Activated CD4-positive, alpha-beta T cell treated with anti-CD3 and anti-CD28 coated beads for 36 hours (primary cell): Measurements from ENCODE around the gene GPSM1. TPM values are rescaled to one million over a fixed set of nuclear protein-coding genes. Genes with fewer than 3 reads are reported as not detected.

ENCODE experiments used
- ATAC-seq: fragments of 200-7000 bp; cut with Tn5 transposase; one replicate; pipeline ENCODE4 v1.10.0; 2021; ENCODE audit warnings: mild to moderate bottlenecking, moderate library complexity
- CTCF ChIA-PET: fragments of 350-600 bp; sonication (Branson Sonifier 250); formaldehyde crosslinking; loops from one replicate; lab custom pipeline; 2021; ENCODE audit warnings: antibody characterized with exemption; lab: Charles Lee
- POLR2A ChIA-PET: fragments of 350-600 bp; sonication (Branson Sonifier 250); formaldehyde crosslinking; loops from one replicate; lab custom pipeline; 2021; ENCODE audit warnings: antibody characterized with exemption, inconsistent platforms; lab: Charles Lee
- DNase-seq: peaks from one replicate; pipeline ENCODE4 v3.0.0-alpha.2; 2020
- H3K27ac Mint-ChIP-seq: one replicate; pipeline ENCODE4 v1.8.0; 2021; ENCODE audit warnings: mixed read lengths
- H3K27me3 Mint-ChIP-seq: one replicate; pipeline ENCODE4 v1.8.0; 2021; ENCODE audit warnings: mixed read lengths
- H3K36me3 Mint-ChIP-seq: one replicate; pipeline ENCODE4 v1.8.0; 2021; ENCODE audit warnings: low read depth, mixed read lengths
- H3K4me1 Mint-ChIP-seq: one replicate; pipeline ENCODE4 v1.8.0; 2021; ENCODE audit warnings: mixed read lengths
- H3K4me3 Mint-ChIP-seq: one replicate; pipeline ENCODE4 v1.8.0; 2021; ENCODE audit warnings: mild to moderate bottlenecking, moderate library complexity, mixed read lengths
- H3K9me3 Mint-ChIP-seq: one replicate; pipeline ENCODE4 v1.8.0; 2021; ENCODE audit warnings: low read depth, mixed read lengths
- intact Hi-C, 2 experiments: fragments of 100-400 bp; cut with DNase I in 1 of 2; cut with micrococcal nuclease in 1 of 2; formaldehyde crosslinking; loops; one replicate each; pipeline versions ENCODE4 v1.14.2 to v1.15.1; 2022 to 2024; cut with DNase I, micrococcal nuclease
- total RNA-seq, 2 experiments: library from RNA; stranded (reverse); gene quantifications; one replicate each; pipeline ENCODE4 v1.2.3, GENCODE V29; 2021

Gene GPSM1
- total RNA-seq, 2 experiments from 2014 or later = 9.6 to 10.8 TPM

- Mint-ChIP-seq H3K4me1 (peaks cover 10% of the 10 kb centered on the region), H3K27me3 (no peaks in the 10 kb centered on the region), H3K4me3 (peak overlapping the region; percentile 79), H3K36me3 (no peaks in the 10 kb centered on the region), H3K27ac (peak overlapping the region; percentile 58), H3K9me3 (no peaks in the 10 kb centered on the region)
- CTCF ChIA-PET = interaction anchor here (0.5 to 2.1 kb wide), 9 partner anchors 10 to 95 kb away, joined by 3 to 11 read pairs (median 4); no protein-coding TSS in a partner anchor
- ATAC-seq = no peak
- intact Hi-C loops = loop anchor here in 1 of 2 experiments (5.0 kb wide), 2 partner anchors 35 to 255 kb away; partner anchors contain the start of gene GPSM1
- POLR2A ChIA-PET = interaction anchor here (0.6 to 1.6 kb wide), 6 partner anchors 13 to 177 kb away, joined by 3 to 7 read pairs (median 4); no protein-coding TSS in a partner anchor
- DNase-seq = no peak
Observed at GRCh38 chr9:136362450-136362784, 35.1 kb downstream of the GPSM1 start.

DNA sequence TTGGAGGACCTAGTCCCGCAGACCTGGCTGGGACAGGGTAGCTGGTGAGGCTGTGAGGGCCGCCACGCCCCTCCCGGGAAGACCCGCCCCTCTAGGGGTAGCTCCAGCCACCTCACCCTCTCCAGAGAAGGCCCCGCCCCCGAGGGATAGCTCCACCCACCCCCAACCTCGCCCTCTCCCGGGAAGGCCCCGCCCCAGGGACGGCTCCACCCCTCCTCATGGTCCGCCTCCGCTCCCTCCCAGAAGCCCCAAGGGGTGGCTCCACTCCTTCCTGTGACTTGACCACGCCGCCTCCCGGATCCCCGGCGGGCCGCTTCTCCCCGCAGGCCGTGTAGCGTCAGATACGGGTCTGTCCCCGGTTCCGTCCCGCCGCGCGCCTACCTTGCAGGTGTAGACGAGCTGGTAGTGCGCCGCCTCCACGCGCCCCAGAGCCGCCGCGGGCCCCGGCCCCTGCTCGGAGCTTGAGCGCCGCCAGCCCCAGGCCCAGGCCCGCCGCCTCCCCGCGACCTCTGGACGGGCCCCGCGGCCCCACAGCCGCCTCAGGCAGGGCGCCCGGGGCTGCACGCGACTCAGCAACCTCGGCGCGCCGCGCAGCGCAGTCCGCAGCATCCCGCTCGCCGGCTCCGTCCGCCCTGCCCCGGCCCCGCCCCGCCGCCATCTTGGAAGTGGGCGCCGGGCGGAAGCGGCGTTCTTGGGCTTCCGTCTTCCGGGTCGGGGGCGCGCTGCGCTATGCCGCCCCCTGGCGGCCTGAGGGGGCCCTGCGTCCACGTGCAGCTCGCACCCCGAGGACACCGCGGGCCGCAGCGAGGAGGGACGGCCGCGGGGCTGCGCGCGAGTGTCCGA is 36.0 kb downstream of the GPSM1 start, which contains the start of gene DNLZ:
DNLZ (minus strand) TSS at position 639 of the 843 bp plus-strand sequence; CDS start at position 609, 30 bp downstream.
- ChIA-PET CTCF (interaction anchor here (0.5 to 2.1 kb wide), 10 partner anchors 9 to 523 kb away, joined by 3 to 11 read pairs (median 4); partner anchors contain the start of gene TRAF2), POLR2A (interaction anchor here (0.6 to 1.6 kb wide), 7 partner anchors 12 to 176 kb away, joined by 3 to 7 read pairs (median 4); no protein-coding TSS in a partner anchor)
- intact Hi-C loops = loop anchor here (1.0 to 5.0 kb wide), 24 partner anchors 21 to 1096 kb away; partner anchors contain the start of genes GPSM1 (in 2 of the 2), AGPAT2 (in 1 of the 2), CAMSAP1 (in 1 of the 2) and ENTR1 (in 1 of the 2)
- no peaks in the 10 kb centered on the region for H3K9me3 Mint-ChIP-seq
- H3K27ac Mint-ChIP-seq = peak within 1 kb of the TSS; percentile 80
- ATAC-seq (peak; percentile 95), DNase-seq (peak; percentile 99)
- H3K4me1 Mint-ChIP-seq = peaks cover 10% of the 10 kb centered on the region
- no peaks in the 10 kb centered on the region for H3K27me3 Mint-ChIP-seq
- H3K4me3 Mint-ChIP-seq = peak within 1 kb of the TSS; percentile 79
- no peaks in the 10 kb centered on the region for H3K36me3 Mint-ChIP-seq

DNA sequence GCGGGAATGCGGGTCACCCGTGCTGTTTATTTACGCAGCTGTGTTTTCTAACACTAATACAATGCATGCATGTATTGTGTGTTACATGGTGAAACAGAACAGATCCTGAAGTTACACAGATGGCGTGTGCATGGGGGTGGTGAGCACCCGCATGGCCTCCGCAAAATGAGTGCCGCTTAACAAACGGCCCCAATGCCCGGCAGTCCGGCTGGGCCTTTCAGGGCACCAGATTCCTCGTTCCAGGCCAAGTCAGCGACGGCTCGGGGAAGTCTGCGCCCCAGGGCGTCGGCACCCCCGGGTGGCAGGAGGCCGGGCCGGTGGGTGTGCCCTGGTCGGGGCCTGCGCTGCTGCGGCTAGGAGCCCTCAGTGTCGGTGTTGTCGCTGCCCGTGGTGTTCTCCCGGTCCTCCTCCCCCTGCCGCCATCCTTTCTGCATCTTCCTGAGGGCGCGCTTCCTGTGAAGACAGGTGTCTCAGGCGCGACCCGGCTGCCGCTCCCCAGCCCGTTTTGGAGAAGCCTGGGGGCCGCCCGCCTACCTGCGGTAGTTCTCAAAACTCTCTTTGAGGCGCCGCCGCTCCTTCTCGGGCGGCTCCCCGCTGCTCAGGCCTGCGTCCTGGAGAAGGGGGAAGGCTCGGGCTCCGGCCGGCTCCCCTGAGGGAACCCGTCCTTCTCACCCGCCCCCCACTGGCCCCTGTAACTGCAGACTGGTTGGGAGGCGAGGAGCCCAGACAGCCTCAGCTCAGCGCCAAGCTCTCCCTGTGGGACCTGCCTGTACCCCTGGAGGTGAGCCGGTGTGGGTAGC is 36.8 kb downstream of the GPSM1 start:
- H3K36me3 Mint-ChIP-seq = no peaks in the 10 kb centered on the region
- POLR2A ChIA-PET = interaction anchor here (0.6 to 1.6 kb wide), 3 partner anchors 17 to 77 kb away, joined by 3 to 7 read pairs (median 4); no protein-coding TSS in a partner anchor

DNA sequence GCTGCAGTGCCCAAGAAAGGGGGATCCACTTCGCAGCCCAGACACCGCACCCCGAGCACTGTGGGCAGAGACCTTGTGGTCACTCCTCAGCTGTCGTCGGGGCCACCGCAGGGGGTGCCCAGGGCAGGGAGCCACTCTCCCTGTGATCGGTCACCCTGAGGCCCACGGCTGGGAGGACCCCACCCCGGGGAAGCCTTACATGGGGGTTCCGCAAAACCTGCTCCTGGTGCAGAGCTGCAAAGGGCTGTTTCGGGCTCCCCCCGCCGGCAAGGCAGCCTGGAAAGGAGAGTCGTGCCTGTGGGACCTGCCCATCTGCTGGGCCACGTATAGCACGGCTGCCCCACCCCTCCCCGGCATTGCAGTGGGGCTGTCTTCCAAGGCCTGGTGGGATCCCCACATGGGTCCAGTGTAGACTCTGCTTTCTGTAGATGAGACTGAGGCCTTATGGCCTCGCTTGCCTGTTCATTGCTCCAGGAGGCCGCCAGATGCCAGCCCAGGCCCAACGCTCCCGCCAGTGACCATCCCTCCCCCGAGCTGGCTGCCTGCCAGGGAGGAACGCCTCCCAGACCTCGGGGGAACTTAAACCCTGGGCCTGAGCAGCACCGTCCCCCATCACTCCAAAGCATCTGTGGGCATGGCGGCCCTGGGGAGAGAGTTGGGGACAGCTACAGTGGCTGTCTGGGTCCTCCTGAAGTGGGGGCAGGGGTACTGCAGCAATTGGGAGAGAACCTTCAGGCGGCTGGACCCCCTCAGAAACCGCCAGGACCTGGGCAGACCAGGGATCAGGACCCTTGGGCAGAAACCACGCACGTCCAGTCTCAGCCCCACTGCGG is 37.8 kb downstream of the GPSM1 start:
- ATAC-seq (no peak), DNase-seq (no peak)
- Mint-ChIP-seq H3K4me1 (peaks cover 10% of the 10 kb centered on the region), H3K36me3 (no peaks in the 10 kb centered on the region), H3K9me3 (no peaks in the 10 kb centered on the region), H3K27ac (no peak overlapping the region), H3K27me3 (no peaks in the 10 kb centered on the region), H3K4me3 (no peak overlapping the region)
- ChIA-PET CTCF (interaction anchor here (0.6 kb wide), 1 partner anchor 10 kb away, joined by 3 read pairs; no protein-coding TSS in a partner anchor), POLR2A (no interaction called here)
- intact Hi-C loops = loop anchor here in 1 of 2 experiments (5.0 kb wide), 2 partner anchors 38 to 258 kb away; partner anchors contain the start of gene GPSM1

More for the DNA sequence above, 36.8 kb downstream of the GPSM1 start:
- Mint-ChIP-seq H3K4me3 (peak overlapping the region; percentile 8), H3K27me3 (no peaks in the 10 kb centered on the region), H3K9me3 (no peaks in the 10 kb centered on the region), H3K27ac (no peak overlapping the region), H3K4me1 (peaks cover 10% of the 10 kb centered on the region)
- no peak for ATAC-seq
- DNase-seq = peak; percentile 30
- intact Hi-C loops = loop anchor here (1.0 to 5.0 kb wide), 24 partner anchors 22 to 1095 kb away; partner anchors contain the start of genes GPSM1 (in 2 of the 2), AGPAT2 (in 1 of the 2), CAMSAP1 (in 1 of the 2) and ENTR1 (in 1 of the 2)
- CTCF ChIA-PET = interaction anchor here (0.6 to 2.1 kb wide), 5 partner anchors 8 to 522 kb away, joined by 4 to 11 read pairs (median 5); partner anchors contain the start of gene TRAF2

DNA sequence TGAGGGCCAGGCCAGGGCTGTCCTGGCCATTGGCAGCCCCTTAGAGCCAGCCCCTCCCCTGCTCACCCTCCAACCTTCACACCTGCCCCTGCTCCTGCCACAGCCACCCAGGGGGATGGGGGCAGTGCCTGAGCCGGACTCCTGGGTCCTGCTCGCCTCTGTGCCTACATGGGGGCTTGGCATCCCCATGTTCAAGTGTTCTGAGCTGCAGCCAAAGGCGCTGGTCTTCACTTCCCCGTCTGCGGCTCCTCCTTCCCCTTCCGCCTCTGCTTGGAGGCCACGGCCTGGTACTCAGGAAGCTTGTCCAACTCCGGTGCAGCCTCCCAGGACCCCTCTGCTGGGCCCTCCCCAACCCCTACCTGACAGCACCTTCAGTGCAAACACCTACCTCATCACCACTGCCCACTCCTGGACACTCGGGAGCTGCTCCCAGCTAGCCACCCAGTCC is 38.5 kb downstream of the GPSM1 start:
- ATAC-seq = no peak
- CTCF ChIA-PET = no interaction called here
- no peaks in the 10 kb centered on the region for H3K36me3 Mint-ChIP-seq
- no peaks in the 10 kb centered on the region for H3K9me3 Mint-ChIP-seq
- intact Hi-C loops = no loop called here
- no peak overlapping the region for H3K4me3 Mint-ChIP-seq
- no peak for DNase-seq
- H3K27ac Mint-ChIP-seq = no peak overlapping the region
- H3K27me3 Mint-ChIP-seq = no peaks in the 10 kb centered on the region
- POLR2A ChIA-PET = no interaction called here
- peaks cover 10% of the 10 kb centered on the region for H3K4me1 Mint-ChIP-seq

DNA sequence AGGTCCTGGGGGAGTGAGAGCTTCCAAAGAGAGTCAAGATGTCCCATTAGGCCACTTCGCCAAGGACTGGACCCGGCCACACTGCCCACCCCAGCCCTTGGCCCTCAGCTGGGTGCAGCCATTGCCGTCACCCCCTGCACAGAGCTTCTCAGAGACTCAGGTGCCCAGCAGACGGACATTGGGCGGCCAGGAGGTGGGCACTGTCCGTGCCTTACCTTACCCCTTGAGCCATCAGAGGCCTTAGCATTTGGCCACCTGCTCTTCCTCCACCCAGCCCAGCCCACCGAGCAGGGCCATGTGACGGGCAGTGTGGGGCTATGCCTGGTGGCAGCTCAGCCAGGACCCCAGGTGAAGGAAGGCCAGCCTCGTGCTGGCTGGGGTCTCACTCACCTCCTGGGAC is 39.5 kb downstream of the GPSM1 start:
- ATAC-seq = no peak
- intact Hi-C loops = no loop called here
- ChIA-PET CTCF (interaction anchor here (0.5 to 0.6 kb wide), 2 partner anchors 46 to 119 kb away, joined by 3 read pairs; no protein-coding TSS in a partner anchor), POLR2A (no interaction called here)
- no peaks in the 10 kb centered on the region for H3K36me3 Mint-ChIP-seq
- no peak for DNase-seq
- H3K9me3 Mint-ChIP-seq = no peaks in the 10 kb centered on the region
- no peaks in the 10 kb centered on the region for H3K27me3 Mint-ChIP-seq
- H3K4me3 Mint-ChIP-seq = no peak overlapping the region
- H3K27ac Mint-ChIP-seq = no peak overlapping the region
- H3K4me1 Mint-ChIP-seq = peaks cover 10% of the 10 kb centered on the region

GRCh38 chr9:136367296-136368145 is 40.2 kb downstream of the GPSM1 start:
- Mint-ChIP-seq H3K9me3 (no peaks in the 10 kb centered on the region), H3K4me3 (no peak overlapping the region), H3K4me1 (peaks cover 10% of the 10 kb centered on the region), H3K27ac (no peak overlapping the region), H3K36me3 (no peaks in the 10 kb centered on the region), H3K27me3 (no peaks in the 10 kb centered on the region)
- ChIA-PET POLR2A (no interaction called here), CTCF (interaction anchor here (0.5 kb wide), 1 partner anchor 119 kb away, joined by 3 read pairs; no protein-coding TSS in a partner anchor)
- ATAC-seq (no peak), DNase-seq (no peak)
- intact Hi-C loops = no loop called here

GRCh38 chr9:136368190-136368589 is 40.9 kb downstream of the GPSM1 start:
- H3K36me3 Mint-ChIP-seq = no peaks in the 10 kb centered on the region
- no peaks in the 10 kb centered on the region for H3K9me3 Mint-ChIP-seq
- intact Hi-C loops = no loop called here
- POLR2A ChIA-PET = no interaction called here
- H3K4me1 Mint-ChIP-seq = peaks cover 5% of the 10 kb centered on the region
- no peak for DNase-seq
- ATAC-seq = no peak
- no peak overlapping the region for H3K4me3 Mint-ChIP-seq
- no peak overlapping the region for H3K27ac Mint-ChIP-seq
- CTCF ChIA-PET = no interaction called here
- H3K27me3 Mint-ChIP-seq = no peaks in the 10 kb centered on the region

DNA sequence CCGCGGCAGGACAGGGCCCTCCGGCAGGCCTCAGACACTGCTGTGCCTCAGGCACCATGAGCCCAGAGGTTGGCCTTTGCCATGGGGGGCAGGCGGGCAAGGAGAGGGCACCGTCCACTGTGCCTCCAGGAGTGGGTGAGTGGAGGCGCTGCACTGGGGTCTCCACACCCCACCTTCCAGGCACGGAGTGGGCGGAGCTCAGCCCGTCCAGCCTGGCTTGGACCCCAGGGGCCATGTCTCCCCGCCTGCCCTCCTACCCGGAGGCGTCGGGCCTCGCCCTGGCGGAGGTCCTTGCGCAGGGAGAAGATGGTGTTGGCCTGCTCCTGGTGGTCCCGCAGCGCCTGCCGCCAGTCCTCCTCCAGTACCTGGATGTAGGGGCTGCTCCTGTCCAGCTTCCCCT is 42.7 kb downstream of the GPSM1 start:
- H3K4me1 Mint-ChIP-seq = no peaks in the 10 kb centered on the region
- no peak overlapping the region for H3K27ac Mint-ChIP-seq
- CTCF ChIA-PET = no interaction called here

More for the DNA sequence above, 42.7 kb downstream of the GPSM1 start:
- Mint-ChIP-seq H3K4me3 (no peak overlapping the region), H3K9me3 (no peaks in the 10 kb centered on the region), H3K36me3 (peaks cover 4% of the 10 kb centered on the region), H3K27me3 (no peaks in the 10 kb centered on the region)
- ATAC-seq = no peak
- intact Hi-C loops = no loop called here
- DNase-seq = no peak
- POLR2A ChIA-PET = interaction anchor here (0.9 kb wide), 1 partner anchor 27 kb away, joined by 4 read pairs; no protein-coding TSS in a partner anchor
